Measurements from ENCODE around the gene CDK5R2. TPM values are rescaled to one million over a fixed set of nuclear protein-coding genes. Genes with fewer than 3 reads are reported as not detected.

The CDK5R2 gene
- polyA plus RNA-seq, 1 donor (not counting 4 experiments of a cell fraction or from before 2014, with no cell fraction given), result not detected

- no peaks in the 10 kb centered on the region for H4K20me1 ChIP-seq (ENCODE audit: control insufficient read depth, extremely low read depth, insufficient read depth, low read length)
- no peaks in the 10 kb centered on the region for H3K9me1 ChIP-seq (ENCODE audit: control insufficient read depth, extremely low read depth, insufficient read depth, low read length)
- peaks cover 95% of the 10 kb centered on the region for H3K27me3 ChIP-seq (ENCODE audit: control insufficient read depth, extremely low read depth, insufficient read depth, low read length)
- dilution Hi-C loops (cut with MboI; ENCODE audit: extremely low pct_ligation_motif_present, low sequenced_read_pairs), result no loop called here
- peaks cover 8% of the 10 kb centered on the region for H3K4me1 ChIP-seq (ENCODE audit: control insufficient read depth, extremely low read depth, insufficient read depth, low read length)
- H3K36me3 ChIP-seq (ENCODE audit: control insufficient read depth in 2 of 2, extremely low read depth in 1 of 2, insufficient read depth in 2 of 2, low read length in 2 of 2), result no peaks in the 10 kb centered on the region
- H3K4me2 ChIP-seq (ENCODE audit: control insufficient read depth, extremely low read depth, insufficient read depth, low read depth, low read length), result peak overlapping the region; percentile 82
- peak overlapping the region in 1 of 3 experiments; percentile 39 for H3K4me3 ChIP-seq (ENCODE audit: control insufficient read depth in 2 of 3, extremely low read depth in 1 of 3, insufficient read depth in 2 of 3, low read depth in 1 of 3, low read length in 3 of 3)
- DNase-seq (ENCODE audit: low read depth, low spot score), result no peak
- H3K27ac ChIP-seq (ENCODE audit: control insufficient read depth, insufficient read depth, low read length), result no peak overlapping the region
- no peak overlapping the region for H3K9ac ChIP-seq (ENCODE audit: control insufficient read depth, extremely low read depth, insufficient read depth, low read length)
- FAIRE-seq, result no peak
- no peaks in the 10 kb centered on the region for H3K9me3 ChIP-seq (ENCODE audit: control insufficient read depth, low read depth, low read length)
- no peaks in the 10 kb centered on the region for H3K79me2 ChIP-seq (ENCODE audit: control insufficient read depth, insufficient read depth, low read length)
- H2AFZ ChIP-seq (ENCODE audit: control insufficient read depth, low read length), result no peak overlapping the region
- peak; percentile 21 for TF ChIP-seq EZH2 (IDR thresholded peaks at IDR 0.05; ENCODE audit: low read length)
- TF ChIP-seq, protein P1, sequence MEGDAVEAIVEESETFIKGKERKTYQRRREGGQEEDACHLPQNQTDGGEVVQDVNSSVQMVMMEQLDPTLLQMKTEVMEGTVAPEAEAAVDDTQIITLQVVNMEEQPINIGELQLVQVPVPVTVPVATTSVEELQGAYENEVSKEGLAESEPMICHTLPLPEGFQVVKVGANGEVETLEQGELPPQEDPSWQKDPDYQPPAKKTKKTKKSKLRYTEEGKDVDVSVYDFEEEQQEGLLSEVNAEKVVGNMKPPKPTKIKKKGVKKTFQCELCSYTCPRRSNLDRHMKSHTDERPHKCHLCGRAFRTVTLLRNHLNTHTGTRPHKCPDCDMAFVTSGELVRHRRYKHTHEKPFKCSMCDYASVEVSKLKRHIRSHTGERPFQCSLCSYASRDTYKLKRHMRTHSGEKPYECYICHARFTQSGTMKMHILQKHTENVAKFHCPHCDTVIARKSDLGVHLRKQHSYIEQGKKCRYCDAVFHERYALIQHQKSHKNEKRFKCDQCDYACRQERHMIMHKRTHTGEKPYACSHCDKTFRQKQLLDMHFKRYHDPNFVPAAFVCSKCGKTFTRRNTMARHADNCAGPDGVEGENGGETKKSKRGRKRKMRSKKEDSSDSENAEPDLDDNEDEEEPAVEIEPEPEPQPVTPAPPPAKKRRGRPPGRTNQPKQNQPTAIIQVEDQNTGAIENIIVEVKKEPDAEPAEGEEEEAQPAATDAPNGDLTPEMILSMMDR (optimal IDR thresholded peaks at IDR 0.05 in 1 of 3, IDR thresholded peaks at IDR 0.05 in 1 of 3, conservative IDR thresholded peaks at IDR 0.05 in 1 of 3; ENCODE audit: extremely low read depth in 1 of 3, insufficient read depth in 2 of 3, low read length in 3 of 3), result no peak
Measured at GRCh38 chr2:218992703-218993344, 33.4 kb downstream of the CDK5R2 start.

DNA sequence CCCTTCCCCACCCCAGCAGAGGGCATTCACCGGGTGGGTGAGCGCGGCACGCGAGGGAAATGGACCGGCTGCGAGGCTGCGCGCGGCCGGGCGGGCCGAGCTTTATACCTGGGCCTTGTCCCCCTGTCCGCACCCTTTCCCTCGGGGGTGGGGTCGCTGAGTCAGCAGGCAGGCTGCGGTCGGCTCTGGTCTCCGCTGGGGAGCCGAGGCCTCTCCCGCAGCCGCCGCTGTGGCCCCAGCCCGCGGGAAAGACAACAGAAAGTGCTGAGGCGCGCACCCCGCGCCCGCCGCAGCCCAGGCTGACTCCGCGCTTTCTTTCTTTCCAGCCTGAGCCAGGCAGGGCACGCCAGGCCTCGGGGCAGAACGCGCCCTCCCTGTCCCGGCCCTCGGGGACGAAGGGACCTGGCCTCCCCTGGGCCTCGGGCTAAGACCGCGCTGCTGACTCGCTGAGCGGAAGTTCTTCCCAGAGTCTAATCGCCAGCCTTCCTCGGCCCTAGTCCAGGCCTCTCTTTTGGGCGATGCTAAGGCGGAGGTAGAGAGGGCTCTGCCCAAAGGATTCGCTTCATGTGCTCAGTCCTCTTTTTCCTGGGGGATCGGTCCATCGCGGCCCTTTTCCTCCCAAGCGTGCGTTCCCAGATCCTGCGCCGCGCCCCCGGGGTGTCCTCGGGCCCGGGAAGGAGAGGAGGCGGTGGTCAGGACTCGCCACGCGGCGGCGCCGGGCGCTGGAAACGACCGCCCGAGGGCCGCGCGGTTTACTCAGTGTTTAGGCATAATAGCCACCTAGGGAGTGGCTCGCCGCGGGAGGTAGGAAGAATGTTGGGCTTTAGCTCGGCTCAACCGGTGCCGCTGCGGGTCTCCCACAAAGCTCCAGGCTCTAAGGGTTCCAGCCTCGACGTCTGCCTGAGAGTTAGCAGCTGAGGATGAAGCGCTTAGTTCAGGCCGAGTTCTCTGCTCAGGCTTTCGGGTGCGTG is 34.2 kb downstream of the CDK5R2 start, which contains the start of gene CRYBA2:
TSS of gene CRYBA2 (minus strand) at position 78 of the 971 bp plus-strand sequence. CDS start 246 bp downstream, outside the sequence.
- H3K9me1 ChIP-seq (ENCODE audit: control insufficient read depth, extremely low read depth, insufficient read depth, low read length), result no peaks in the 10 kb centered on the region
- peaks cover 8% of the 10 kb centered on the region for H3K4me1 ChIP-seq (ENCODE audit: control insufficient read depth, extremely low read depth, insufficient read depth, low read length)
- no peaks in the 10 kb centered on the region for H3K79me2 ChIP-seq (ENCODE audit: control insufficient read depth, insufficient read depth, low read length)
- H3K4me3 ChIP-seq (ENCODE audit: control insufficient read depth in 2 of 3, extremely low read depth in 1 of 3, insufficient read depth in 2 of 3, low read depth in 1 of 3, low read length in 3 of 3), result peak within 1 kb of the TSS; percentile 12 to 60 (median 39)
- peaks cover 88% of the 10 kb centered on the region for H3K27me3 ChIP-seq (ENCODE audit: control insufficient read depth, extremely low read depth, insufficient read depth, low read length)
- peak within 1 kb of the TSS; percentile 82 for H3K4me2 ChIP-seq (ENCODE audit: control insufficient read depth, extremely low read depth, insufficient read depth, low read depth, low read length)
- no peaks in the 10 kb centered on the region for H4K20me1 ChIP-seq (ENCODE audit: control insufficient read depth, extremely low read depth, insufficient read depth, low read length)
- no peak for FAIRE-seq
- H3K27ac ChIP-seq (ENCODE audit: control insufficient read depth, insufficient read depth, low read length), result no peak within 1 kb of the TSS
- peak within 1 kb of the TSS; percentile 26 for H3K9ac ChIP-seq (ENCODE audit: control insufficient read depth, extremely low read depth, insufficient read depth, low read length)
- no peak for DNase-seq (ENCODE audit: low read depth, low spot score)
- peak within 1 kb of the TSS; percentile 32 for H2AFZ ChIP-seq (ENCODE audit: control insufficient read depth, low read length)
- no peaks in the 10 kb centered on the region for H3K9me3 ChIP-seq (ENCODE audit: control insufficient read depth, low read depth, low read length)
- TF ChIP-seq, protein P1 (optimal IDR thresholded peaks at IDR 0.05 in 1 of 3, IDR thresholded peaks at IDR 0.05 in 1 of 3, conservative IDR thresholded peaks at IDR 0.05 in 1 of 3; ENCODE audit: extremely low read depth in 1 of 3, insufficient read depth in 2 of 3, low read length in 3 of 3), result peak in 2 of 3 experiments; percentile 10 to 28
- peak; percentile 72 for TF ChIP-seq EZH2 (IDR thresholded peaks at IDR 0.05; ENCODE audit: low read length)
- no peaks in the 10 kb centered on the region for H3K36me3 ChIP-seq (ENCODE audit: control insufficient read depth in 2 of 2, extremely low read depth in 1 of 2, insufficient read depth in 2 of 2, low read length in 2 of 2)
- dilution Hi-C loops (cut with MboI; ENCODE audit: extremely low pct_ligation_motif_present, low sequenced_read_pairs), result no loop called here
